OCI-LY7 (cell line): ENCODE data around the gene KIF3C. TPM values are rescaled to one million over a fixed set of nuclear protein-coding genes. Genes with fewer than 3 reads are reported as not detected.

Source experiments
- BruUV-seq: library from RNA; stranded (reverse); fragments of 400-500 nt; replicated peaks from 2 replicates; lab custom pipeline; 2021; lab: Mats Ljungman, UMichigan
- CTCF ChIA-PET: fragments of 300-600 bp; sonication (Branson Sonifier 250); formaldehyde crosslinking; loops from one replicate; lab custom pipeline; 2022; ENCODE audit warnings: antibody characterized with exemption; ENCODE audit not compliant: unreplicated experiment; lab: Charles Lee
- POLR2A ChIA-PET: fragments of 300-600 bp; sonication (Branson Sonifier 250); formaldehyde crosslinking; loops from one replicate; lab custom pipeline; 2022; ENCODE audit warnings: antibody characterized with exemption; lab: Charles Lee
- DNase-seq: peaks from one replicate; pipeline ENCODE4 v3.0.0-alpha.2; 2015; ENCODE audit warnings: low spot score
- H2AFZ ChIP-seq: fragments of 200-600 bp; sonication (generic), shearing (Covaris generic); 2 replicates; pipeline ENCODE4 v1.6.1; 2014; ENCODE audit warnings: mild to moderate bottlenecking, antibody characterized with exemption, low read length, moderate library complexity
- H3K27ac ChIP-seq: fragments of 200-600 bp; sonication (generic); 2 replicates; pipeline ENCODE4 v1.5.1; 2014; ENCODE audit warnings: mixed run types, low read depth, mild to moderate bottlenecking, moderate library complexity, low read length, inconsistent platforms; ENCODE audit not compliant: poor library complexity, severe bottlenecking
- H3K36me3 ChIP-seq: fragments of 200-600 bp; sonication (generic); 2 replicates; pipeline ENCODE4 v1.6.1; 2014; ENCODE audit warnings: mild to moderate bottlenecking, antibody characterized with exemption, low read length, moderate library complexity, mixed read lengths; ENCODE audit not compliant: insufficient read depth
- H3K4me1 ChIP-seq: fragments of 200-600 bp; sonication (generic); 2 replicates; pipeline ENCODE4 v1.5.1; 2014; ENCODE audit warnings: mild to moderate bottlenecking, low read length; ENCODE audit not compliant: insufficient read depth, poor library complexity, severe bottlenecking
- H3K4me2 ChIP-seq: fragments of 200-600 bp; sonication (generic); 2 replicates; pipeline ENCODE4 v1.6.1; 2014; ENCODE audit warnings: mild to moderate bottlenecking, low read length
- H3K4me3 ChIP-seq: fragments of 200-600 bp; sonication (generic); 2 replicates; pipeline ENCODE4 v1.5.1; 2014; ENCODE audit warnings: mild to moderate bottlenecking, low read depth, low read length; ENCODE audit not compliant: poor library complexity, severe bottlenecking
- H3K79me2 ChIP-seq: fragments of 200-600 bp; sonication (generic); 2 replicates; pipeline ENCODE4 v1.6.1; 2016; ENCODE audit warnings: low read depth, mild to moderate bottlenecking, low read length, moderate library complexity, mixed read lengths; ENCODE audit not compliant: insufficient read depth
- H3K9me2 ChIP-seq: fragments of 200-600 bp; sonication (generic); 2 replicates; pipeline ENCODE4 v1.6.1; 2016; ENCODE audit warnings: mild to moderate bottlenecking, low read length, mixed read lengths; ENCODE audit not compliant: insufficient read depth
- H3K9me3 ChIP-seq: fragments of 200-600 bp; sonication (generic); 2 replicates; pipeline ENCODE4 v1.6.1; 2014; ENCODE audit warnings: mild to moderate bottlenecking, mixed run types, low read length, mixed read lengths
- H4K20me1 ChIP-seq: fragments of 200-600 bp; sonication (generic); 2 replicates; pipeline ENCODE4 v1.6.1; 2014; ENCODE audit warnings: mild to moderate bottlenecking, antibody characterized with exemption, low read length, moderate library complexity, mixed read lengths; ENCODE audit not compliant: insufficient read depth
- EZH2phosphoT487 ChIP-seq: fragments of 200-600 bp; sonication (generic); IDR thresholded peaks from 2 replicates; pipeline ENCODE4 v1.6.1; 2018; ENCODE audit warnings: low read depth, borderline replicate concordance, mild to moderate bottlenecking, mixed run types, antibody characterized with exemption, low read length, moderate library complexity, mixed read lengths
- intact Hi-C: fragments of 100-400 bp; cut with micrococcal nuclease; formaldehyde crosslinking; loops from one replicate; pipeline ENCODE4 v1.10.0; 2022; ENCODE audit not compliant: unreplicated experiment
- total RNA-seq, 2 experiments: library from RNA; depleted of rRNA in 1 of 2; stranded (reverse); fragments of >200 nt in 1 of 2; shearing (Covaris generic) in 1 of 2; gene quantifications; 2 replicates each; pipeline ENCODE4 v1.2.3, GENCODE V29; 2014 to 2022
- TF ChIP-seq, protein P1 (sequence below): fragments of 200-600 bp; sonication (generic); conservative IDR thresholded peaks from 2 replicates; pipeline ENCODE4 v1.5.1; 2014; ENCODE audit warnings: mild to moderate bottlenecking, antibody characterized with exemption, low read length, moderate library complexity, mixed read lengths

Gene KIF3C
- total RNA-seq, 2 experiments from 2014 or later: 3.8 to 11.4 TPM

DNA sequence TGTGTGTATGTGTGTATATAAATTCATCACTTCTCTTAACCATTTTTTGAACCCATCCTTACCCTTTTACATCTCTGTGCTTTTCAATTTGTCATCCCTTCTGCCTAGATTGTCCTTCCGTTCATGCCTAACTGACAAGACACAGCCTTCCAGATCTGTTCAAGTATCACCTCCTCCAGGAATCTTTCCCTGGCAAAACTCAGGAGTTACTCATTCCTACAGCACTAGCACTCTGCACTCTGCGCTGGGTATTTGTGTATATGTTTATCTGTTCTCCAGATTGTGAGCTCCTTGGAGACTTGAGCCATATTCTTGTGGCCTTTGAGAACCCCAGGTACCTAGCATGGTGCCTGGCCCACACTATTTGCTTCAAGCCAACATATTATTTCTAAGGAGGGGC, 77.2 kb downstream of the KIF3C start:
- intact Hi-C loops: no loop called here
- POLR2A ChIA-PET: no interaction called here
- Histone ChIP-seq H4K20me1 (no peaks in the 10 kb centered on the region), H3K9me3 (no peaks in the 10 kb centered on the region), H3K4me3 (no peak overlapping the region), H3K36me3 (no peaks in the 10 kb centered on the region), H2AFZ (no peak overlapping the region), H3K79me2 (no peaks in the 10 kb centered on the region), H3K4me2 (no peak overlapping the region), H3K27ac (no peak overlapping the region), H3K4me1 (no peaks in the 10 kb centered on the region), H3K9me2 (no peaks in the 10 kb centered on the region)
- BruUV-seq: no TSS peak
- DNase-seq: no peak
- no peak for TF ChIP-seq EZH2phosphoT487
- TF ChIP-seq, protein P1, sequence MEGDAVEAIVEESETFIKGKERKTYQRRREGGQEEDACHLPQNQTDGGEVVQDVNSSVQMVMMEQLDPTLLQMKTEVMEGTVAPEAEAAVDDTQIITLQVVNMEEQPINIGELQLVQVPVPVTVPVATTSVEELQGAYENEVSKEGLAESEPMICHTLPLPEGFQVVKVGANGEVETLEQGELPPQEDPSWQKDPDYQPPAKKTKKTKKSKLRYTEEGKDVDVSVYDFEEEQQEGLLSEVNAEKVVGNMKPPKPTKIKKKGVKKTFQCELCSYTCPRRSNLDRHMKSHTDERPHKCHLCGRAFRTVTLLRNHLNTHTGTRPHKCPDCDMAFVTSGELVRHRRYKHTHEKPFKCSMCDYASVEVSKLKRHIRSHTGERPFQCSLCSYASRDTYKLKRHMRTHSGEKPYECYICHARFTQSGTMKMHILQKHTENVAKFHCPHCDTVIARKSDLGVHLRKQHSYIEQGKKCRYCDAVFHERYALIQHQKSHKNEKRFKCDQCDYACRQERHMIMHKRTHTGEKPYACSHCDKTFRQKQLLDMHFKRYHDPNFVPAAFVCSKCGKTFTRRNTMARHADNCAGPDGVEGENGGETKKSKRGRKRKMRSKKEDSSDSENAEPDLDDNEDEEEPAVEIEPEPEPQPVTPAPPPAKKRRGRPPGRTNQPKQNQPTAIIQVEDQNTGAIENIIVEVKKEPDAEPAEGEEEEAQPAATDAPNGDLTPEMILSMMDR: no peak
- CTCF ChIA-PET: no interaction called here

DNA sequence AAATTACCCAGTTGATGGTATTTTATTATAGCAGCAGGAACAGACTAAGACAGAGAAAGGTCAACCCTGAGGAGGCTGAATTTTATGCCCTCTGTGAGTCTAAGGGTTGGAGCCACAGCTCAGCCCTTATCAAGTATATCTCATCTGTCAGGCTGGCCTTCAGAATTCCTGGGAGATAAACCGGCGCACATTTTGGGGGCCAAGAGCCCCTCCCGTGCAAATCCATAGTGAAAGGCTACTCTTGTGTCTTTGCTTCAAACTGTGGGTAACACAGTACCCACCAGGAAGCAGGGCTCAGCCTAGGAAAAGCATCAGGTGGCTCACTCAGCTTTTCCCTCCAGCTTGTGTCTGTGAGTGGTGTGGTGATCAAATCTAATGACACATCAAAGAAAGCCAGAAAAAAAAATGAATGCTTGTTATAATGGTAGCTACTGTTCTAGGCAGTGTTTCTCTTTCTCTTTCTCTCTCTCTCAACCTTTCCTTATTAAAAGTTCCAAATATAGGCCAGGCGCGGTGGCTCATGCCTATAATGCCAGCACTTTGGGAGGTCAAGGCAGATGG, 79.0 kb downstream of the KIF3C start:
- Histone ChIP-seq H3K9me3 (no peaks in the 10 kb centered on the region), H4K20me1 (no peaks in the 10 kb centered on the region), H3K4me2 (no peak overlapping the region), H3K9me2 (no peaks in the 10 kb centered on the region), H3K4me3 (no peak overlapping the region), H2AFZ (no peak overlapping the region), H3K36me3 (no peaks in the 10 kb centered on the region), H3K4me1 (no peaks in the 10 kb centered on the region), H3K79me2 (no peaks in the 10 kb centered on the region), H3K27ac (no peak overlapping the region)
- ChIA-PET CTCF (no interaction called here), POLR2A (interaction anchor here (0.7 kb wide), 1 partner anchor 164 kb away, joined by 3 read pairs; no protein-coding TSS in a partner anchor)
- intact Hi-C loops: no loop called here
- DNase-seq: no peak
- BruUV-seq: no TSS peak
- TF ChIP-seq EZH2phosphoT487: no peak
- TF ChIP-seq, protein P1: no peak

DNA sequence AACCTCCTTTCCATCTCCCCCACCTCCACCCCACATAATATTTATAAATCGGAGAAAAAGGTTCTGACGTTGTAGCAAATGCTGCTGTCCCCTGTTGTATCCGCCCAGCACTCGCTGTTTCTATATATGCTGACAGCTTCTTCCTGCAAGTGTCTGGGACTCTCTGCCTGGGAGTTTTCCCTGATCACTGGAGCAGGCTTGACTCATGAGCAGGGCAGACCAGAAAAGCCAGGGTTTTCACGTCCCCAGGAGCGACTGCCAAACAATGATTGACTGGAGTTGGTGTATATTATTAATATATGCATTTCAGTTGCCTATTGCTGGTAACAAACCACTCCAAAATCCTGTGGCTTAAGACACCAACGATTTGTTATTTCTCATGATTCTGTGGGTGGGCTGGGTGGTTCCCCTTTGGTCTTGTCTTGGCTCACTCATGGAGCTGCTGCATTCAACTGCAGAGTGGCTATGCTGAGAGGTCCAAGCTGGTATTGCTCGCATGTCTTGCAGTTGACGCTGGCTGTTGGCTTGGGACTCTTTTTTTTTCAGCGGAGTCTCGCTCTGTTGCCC, 82.8 kb downstream of the KIF3C start:
- Histone ChIP-seq H3K9me2 (no peaks in the 10 kb centered on the region), H2AFZ (no peak overlapping the region), H3K36me3 (no peaks in the 10 kb centered on the region), H3K79me2 (no peaks in the 10 kb centered on the region), H3K4me2 (no peak overlapping the region), H4K20me1 (no peaks in the 10 kb centered on the region), H3K4me3 (no peak overlapping the region), H3K9me3 (no peaks in the 10 kb centered on the region), H3K27ac (no peak overlapping the region), H3K4me1 (no peaks in the 10 kb centered on the region)
- intact Hi-C loops: no loop called here
- POLR2A ChIA-PET: no interaction called here
- CTCF ChIA-PET: no interaction called here
- no TSS peak for BruUV-seq
- no peak for DNase-seq
- TF ChIP-seq, protein P1: no peak
